ENCODE measurements around the gene XPNPEP2. TPM values are rescaled to one million over a fixed set of nuclear protein-coding genes. Genes with fewer than 3 reads are reported as not detected.
"Not testable (repeated sequence)": the region's sequence is repeated elsewhere in the genome, so short reads cannot be mapped to it uniquely, and the experiment has no call there.

Gene XPNPEP2
- total RNA-seq, 1 donor from 2014 or later = 3.7 TPM

GRCh38 chrX:129731228-129731627 lies 7.6 kb upstream of the XPNPEP2 start:
- no peak overlapping the region for H3K9ac ChIP-seq (ENCODE audit: low read depth in 1 of 3, low read length in 3 of 3)

GRCh38 chrX:129732857-129733256 lies 5.9 kb upstream of the XPNPEP2 start:
- Histone ChIP-seq H3K27me3 (ENCODE audit: control insufficient read depth in 3 of 3, insufficient read depth in 3 of 3, low read length in 3 of 3) (peaks cover 0 to 4% (median 0%) of the 10 kb centered on the region in 3 donors), H3K9ac (ENCODE audit: low read depth in 1 of 3, low read length in 3 of 3) (no peak overlapping the region), H3K36me3 (ENCODE audit: control insufficient read depth in 3 of 3, insufficient read depth in 3 of 3, low read length in 3 of 3) (no peaks in the 10 kb centered on the region), H3K4me1 (ENCODE audit: control insufficient read depth in 3 of 3, insufficient read depth in 3 of 3, low read length in 3 of 3) (no peaks in the 10 kb centered on the region), H3K27ac (ENCODE audit: low read depth, low read length) (no peak overlapping the region), H3K4me3 (ENCODE audit: low read length in 3 of 3) (no peak overlapping the region), H3K9me3 (ENCODE audit: control insufficient read depth in 3 of 3, low read length in 3 of 3) (no peaks in the 10 kb centered on the region)

More at GRCh38 chrX:129731228-129731627, 7.6 kb upstream of the XPNPEP2 start:
- Histone ChIP-seq H3K9me3 (ENCODE audit: control insufficient read depth in 3 of 3, low read length in 3 of 3) (no peaks in the 10 kb centered on the region), H3K36me3 (ENCODE audit: control insufficient read depth in 3 of 3, insufficient read depth in 3 of 3, low read length in 3 of 3) (no peaks in the 10 kb centered on the region), H3K4me1 (ENCODE audit: control insufficient read depth in 3 of 3, insufficient read depth in 3 of 3, low read length in 3 of 3) (no peaks in the 10 kb centered on the region), H3K4me3 (ENCODE audit: low read length in 3 of 3) (no peak overlapping the region), H3K27ac (ENCODE audit: low read depth, low read length) (no peak overlapping the region), H3K27me3 (ENCODE audit: control insufficient read depth in 3 of 3, insufficient read depth in 3 of 3, low read length in 3 of 3) (peaks cover 0 to 4% (median 0%) of the 10 kb centered on the region in 3 donors)

- Histone ChIP-seq H3K27ac (ENCODE audit: low read depth, low read length) (no peak overlapping the region), H3K4me1 (ENCODE audit: control insufficient read depth in 3 of 3, insufficient read depth in 3 of 3, low read length in 3 of 3) (no peaks in the 10 kb centered on the region), H3K27me3 (ENCODE audit: control insufficient read depth in 3 of 3, insufficient read depth in 3 of 3, low read length in 3 of 3) (peaks cover 0 to 4% (median 0%) of the 10 kb centered on the region in 3 donors), H3K36me3 (ENCODE audit: control insufficient read depth in 3 of 3, insufficient read depth in 3 of 3, low read length in 3 of 3) (no peaks in the 10 kb centered on the region), H3K4me3 (ENCODE audit: low read length in 3 of 3) (no peak overlapping the region), H3K9ac (ENCODE audit: low read depth in 1 of 3, low read length in 3 of 3) (no peak overlapping the region), H3K9me3 (ENCODE audit: control insufficient read depth in 3 of 3, low read length in 3 of 3) (no peaks in the 10 kb centered on the region)
Measured at GRCh38 chrX:129733335-129733734, 5.4 kb upstream of the XPNPEP2 start.

- Histone ChIP-seq H3K4me3 (ENCODE audit: low read length in 3 of 3) (no peak overlapping the region), H3K27ac (ENCODE audit: low read depth, low read length) (no peak overlapping the region), H3K36me3 (ENCODE audit: control insufficient read depth in 3 of 3, insufficient read depth in 3 of 3, low read length in 3 of 3) (no peaks in the 10 kb centered on the region), H3K9ac (ENCODE audit: low read depth in 1 of 3, low read length in 3 of 3) (no peak overlapping the region), H3K27me3 (ENCODE audit: control insufficient read depth in 3 of 3, insufficient read depth in 3 of 3, low read length in 3 of 3) (peaks cover 0 to 4% (median 0%) of the 10 kb centered on the region in 3 donors), H3K4me1 (ENCODE audit: control insufficient read depth in 3 of 3, insufficient read depth in 3 of 3, low read length in 3 of 3) (peaks cover 0 to 4% (median 0%) of the 10 kb centered on the region in 3 donors), H3K9me3 (ENCODE audit: control insufficient read depth in 3 of 3, low read length in 3 of 3) (no peaks in the 10 kb centered on the region)
Measured at GRCh38 chrX:129736491-129736890, 2.3 kb upstream of the XPNPEP2 start.

- H3K27ac ChIP-seq (ENCODE audit: low read depth, low read length) = peak overlapping the region; percentile 33
- peaks cover 0 to 4% (median 0%) of the 10 kb centered on the region in 3 donors for H3K27me3 ChIP-seq (ENCODE audit: control insufficient read depth in 3 of 3, insufficient read depth in 3 of 3, low read length in 3 of 3)
- no peak overlapping the region for H3K4me3 ChIP-seq (ENCODE audit: low read length in 3 of 3)
- H3K4me1 ChIP-seq (ENCODE audit: control insufficient read depth in 3 of 3, insufficient read depth in 3 of 3, low read length in 3 of 3) = peaks cover 0 to 4% (median 0%) of the 10 kb centered on the region in 3 donors
- H3K9me3 ChIP-seq (ENCODE audit: control insufficient read depth in 3 of 3, low read length in 3 of 3) = no peaks in the 10 kb centered on the region
- H3K36me3 ChIP-seq (ENCODE audit: control insufficient read depth in 3 of 3, insufficient read depth in 3 of 3, low read length in 3 of 3) = no peaks in the 10 kb centered on the region
- no peak overlapping the region for H3K9ac ChIP-seq (ENCODE audit: low read depth in 1 of 3, low read length in 3 of 3)
Measured at GRCh38 chrX:129737916-129738315, 863 bp upstream of the XPNPEP2 start.

GRCh38 chrX:129739578-129739977 lies 799 bp downstream of the XPNPEP2 start:
- Histone ChIP-seq H3K27me3 (ENCODE audit: control insufficient read depth in 3 of 3, insufficient read depth in 3 of 3, low read length in 3 of 3) (peaks cover 0 to 4% (median 0%) of the 10 kb centered on the region in 3 donors), H3K4me1 (ENCODE audit: control insufficient read depth in 3 of 3, insufficient read depth in 3 of 3, low read length in 3 of 3) (peaks cover 0 to 4% (median 0%) of the 10 kb centered on the region in 3 donors), H3K4me3 (ENCODE audit: low read length in 3 of 3) (no peak overlapping the region), H3K27ac (ENCODE audit: low read depth, low read length) (no peak overlapping the region), H3K9ac (ENCODE audit: low read depth in 1 of 3, low read length in 3 of 3) (no peak overlapping the region), H3K36me3 (ENCODE audit: control insufficient read depth in 3 of 3, insufficient read depth in 3 of 3, low read length in 3 of 3) (no peaks in the 10 kb centered on the region), H3K9me3 (ENCODE audit: control insufficient read depth in 3 of 3, low read length in 3 of 3) (no peaks in the 10 kb centered on the region)

GRCh38 chrX:129741880-129742758 lies 3.3 kb downstream of the XPNPEP2 start:
- Histone ChIP-seq H3K27me3 (ENCODE audit: control insufficient read depth in 3 of 3, insufficient read depth in 3 of 3, low read length in 3 of 3) (peaks cover 0 to 3% (median 0%) of the 10 kb centered on the region in 3 donors), H3K27ac (ENCODE audit: low read depth, low read length) (no peak overlapping the region), H3K4me3 (ENCODE audit: low read length in 3 of 3) (no peak overlapping the region), H3K9me3 (ENCODE audit: control insufficient read depth in 3 of 3, low read length in 3 of 3) (no peaks in the 10 kb centered on the region), H3K36me3 (ENCODE audit: control insufficient read depth in 3 of 3, insufficient read depth in 3 of 3, low read length in 3 of 3) (no peaks in the 10 kb centered on the region), H3K9ac (ENCODE audit: low read depth in 1 of 3, low read length in 3 of 3) (no peak overlapping the region), H3K4me1 (ENCODE audit: control insufficient read depth in 3 of 3, insufficient read depth in 3 of 3, low read length in 3 of 3) (peaks cover 0 to 4% (median 0%) of the 10 kb centered on the region in 3 donors)

- not testable (repeated sequence) for H3K36me3 ChIP-seq (ENCODE audit: control insufficient read depth in 3 of 3, insufficient read depth in 3 of 3, low read length in 3 of 3); H3K9ac ChIP-seq (ENCODE audit: low read depth in 1 of 3, low read length in 3 of 3); H3K4me3 ChIP-seq (ENCODE audit: low read length in 3 of 3); H3K9me3 ChIP-seq (ENCODE audit: control insufficient read depth in 3 of 3, low read length in 3 of 3); H3K4me1 ChIP-seq (ENCODE audit: control insufficient read depth in 3 of 3, insufficient read depth in 3 of 3, low read length in 3 of 3); H3K27me3 ChIP-seq (ENCODE audit: control insufficient read depth in 3 of 3, insufficient read depth in 3 of 3, low read length in 3 of 3); H3K27ac ChIP-seq (ENCODE audit: low read depth, low read length)
Measured at GRCh38 chrX:129742759-129743152, 4.0 kb downstream of the XPNPEP2 start.

- no peaks in the 10 kb centered on the region for H3K36me3 ChIP-seq (ENCODE audit: control insufficient read depth in 3 of 3, insufficient read depth in 3 of 3, low read length in 3 of 3)
- H3K4me3 ChIP-seq (ENCODE audit: low read length in 3 of 3) = no peak overlapping the region
- no peaks in the 10 kb centered on the region for H3K9me3 ChIP-seq (ENCODE audit: control insufficient read depth in 3 of 3, low read length in 3 of 3)
- no peak overlapping the region for H3K27ac ChIP-seq (ENCODE audit: low read depth, low read length)
- no peak overlapping the region for H3K9ac ChIP-seq (ENCODE audit: low read depth in 1 of 3, low read length in 3 of 3)
- peaks cover 0 to under 1% (median 0%) of the 10 kb centered on the region in 3 donors for H3K4me1 ChIP-seq (ENCODE audit: control insufficient read depth in 3 of 3, insufficient read depth in 3 of 3, low read length in 3 of 3)
- H3K27me3 ChIP-seq (ENCODE audit: control insufficient read depth in 3 of 3, insufficient read depth in 3 of 3, low read length in 3 of 3) = peaks cover 0 to 3% (median 0%) of the 10 kb centered on the region in 3 donors
Measured at GRCh38 chrX:129743821-129744220, 5.0 kb downstream of the XPNPEP2 start.

GRCh38 chrX:129744861-129745321 lies 6.1 kb downstream of the XPNPEP2 start:
- Histone ChIP-seq H3K9ac (ENCODE audit: low read depth in 1 of 3, low read length in 3 of 3) (no peak overlapping the region), H3K9me3 (ENCODE audit: control insufficient read depth in 3 of 3, low read length in 3 of 3) (no peaks in the 10 kb centered on the region), H3K36me3 (ENCODE audit: control insufficient read depth in 3 of 3, insufficient read depth in 3 of 3, low read length in 3 of 3) (no peaks in the 10 kb centered on the region), H3K4me3 (ENCODE audit: low read length in 3 of 3) (no peak overlapping the region), H3K4me1 (ENCODE audit: control insufficient read depth in 3 of 3, insufficient read depth in 3 of 3, low read length in 3 of 3) (no peaks in the 10 kb centered on the region), H3K27me3 (ENCODE audit: control insufficient read depth in 3 of 3, insufficient read depth in 3 of 3, low read length in 3 of 3) (peaks cover 0 to 3% (median 0%) of the 10 kb centered on the region in 3 donors), H3K27ac (ENCODE audit: low read depth, low read length) (no peak overlapping the region)
